SK-N-SH treated with all-trans-retinoic acid at 6 μM for 48 hours (cell line): Measurements from ENCODE around the gene MDH1B.

Experiments used
- ATAC-seq: fragments of 200-7000 bp; cut with Tn5 transposase; 3 replicates; pipeline ENCODE4 v1.9.1; 2020; ENCODE audit warnings: mild to moderate bottlenecking, moderate library complexity
- ARNTL ChIP-seq: fragments of 450-650 bp; formaldehyde crosslinking; IDR thresholded peaks from 2 replicates; pipeline ENCODE4 v1.5.0; 2020; ENCODE audit warnings: low read depth, mild to moderate bottlenecking, moderate library complexity, borderline replicate concordance
- BACH2 ChIP-seq: fragments of 250-450 bp; sonication (Bioruptor Pico); IDR thresholded peaks from 2 replicates; pipeline ENCODE4 v1.9.0; 2021; ENCODE audit warnings: mild to moderate bottlenecking, borderline replicate concordance
- CSDC2 ChIP-seq: fragments of 250-450 bp; sonication (Bioruptor Pico); IDR thresholded peaks from 2 replicates; pipeline ENCODE4 v1.5.0; 2020; ENCODE audit warnings: mild to moderate bottlenecking, moderate library complexity
- ESRRG ChIP-seq: fragments of 250-450 bp; sonication (Bioruptor Pico); IDR thresholded peaks from 2 replicates; pipeline ENCODE4 v1.6.1; 2021; ENCODE audit warnings: mild to moderate bottlenecking
- GLIS3 ChIP-seq: fragments of 250-450 bp; sonication (Bioruptor Pico); IDR thresholded peaks from 2 replicates; pipeline ENCODE4 v1.5.0; 2020; ENCODE audit warnings: mild to moderate bottlenecking, moderate library complexity
- ISL1 ChIP-seq: fragments of 250-450 bp; sonication (Bioruptor Pico); IDR thresholded peaks from 2 replicates; pipeline ENCODE4 v2.1.2; 2022; ENCODE audit warnings: mild to moderate bottlenecking, moderate library complexity
- OSR1 ChIP-seq: fragments of 250-450 bp; sonication (Bioruptor Pico); IDR thresholded peaks from 2 replicates; pipeline ENCODE4 v1.8.0; 2022; ENCODE audit warnings: moderate library complexity, mild to moderate bottlenecking, inconsistent platforms
- PPARA ChIP-seq: fragments of 250-450 bp; sonication (Bioruptor Pico); IDR thresholded peaks from 2 replicates; pipeline ENCODE4 v1.5.0; 2020; ENCODE audit warnings: mild to moderate bottlenecking, borderline replicate concordance
- RARB ChIP-seq: fragments of 250-450 bp; sonication (Bioruptor Pico); IDR thresholded peaks from 2 replicates; pipeline ENCODE4 v1.8.0; 2021; ENCODE audit warnings: mild to moderate bottlenecking, moderate library complexity
- SNAI2 ChIP-seq: fragments of 250-450 bp; sonication (Bioruptor Pico); IDR thresholded peaks from 2 replicates; pipeline ENCODE4 v1.5.0; 2020; ENCODE audit warnings: mild to moderate bottlenecking, moderate library complexity
- TCF4 ChIP-seq: fragments of 250-450 bp; sonication (Bioruptor Pico); IDR thresholded peaks from 2 replicates; pipeline ENCODE4 v1.8.0; 2021; ENCODE audit warnings: mild to moderate bottlenecking, moderate library complexity, borderline replicate concordance
- TOX ChIP-seq: fragments of 250-450 bp; sonication (Bioruptor Pico); IDR thresholded peaks from 2 replicates; pipeline ENCODE4 v1.8.0; 2021; ENCODE audit warnings: mild to moderate bottlenecking, moderate library complexity, borderline replicate concordance
- ZC3H10 ChIP-seq: fragments of 250-450 bp; sonication (Bioruptor Pico); IDR thresholded peaks from 2 replicates; pipeline ENCODE4 v1.5.1; 2021; ENCODE audit warnings: mild to moderate bottlenecking, moderate library complexity
- ZFP3 ChIP-seq: fragments of 250-450 bp; sonication (Bioruptor Pico); IDR thresholded peaks from 2 replicates; pipeline ENCODE4 v1.5.0; 2020; ENCODE audit warnings: mild to moderate bottlenecking, moderate library complexity
- ZFP30 ChIP-seq: fragments of 450-650 bp; formaldehyde crosslinking; IDR thresholded peaks from 2 replicates; pipeline ENCODE4 v1.5.0; 2022; ENCODE audit warnings: mild to moderate bottlenecking, moderate library complexity
- ZNF70 ChIP-seq: fragments of 450-650 bp; formaldehyde crosslinking; IDR thresholded peaks from 2 replicates; pipeline ENCODE4 v1.5.0; 2020; ENCODE audit warnings: mild to moderate bottlenecking, moderate library complexity
- ZNF8 ChIP-seq: fragments of 450-650 bp; formaldehyde crosslinking; IDR thresholded peaks from 2 replicates; pipeline ENCODE4 v1.5.0; 2020; ENCODE audit warnings: mild to moderate bottlenecking, moderate library complexity
- TF ChIP-seq, protein P1 (sequence below): fragments of 250-450 bp; sonication (Bioruptor Pico); IDR thresholded peaks from 2 replicates; pipeline ENCODE4 v1.8.0; 2021; ENCODE audit warnings: low read depth, mild to moderate bottlenecking, moderate library complexity, borderline replicate concordance
- TF ChIP-seq, protein P2 (sequence below): fragments of 250-450 bp; sonication (Bioruptor Pico); IDR thresholded peaks from 2 replicates; pipeline ENCODE4 v1.5.1; 2021; ENCODE audit warnings: mild to moderate bottlenecking, moderate library complexity
- TF ChIP-seq, protein P3 (sequence below): fragments of 250-450 bp; sonication (Bioruptor Pico); IDR thresholded peaks from 2 replicates; pipeline ENCODE4 v1.8.0; 2020; ENCODE audit warnings: mild to moderate bottlenecking, moderate library complexity, borderline replicate concordance
- TF ChIP-seq, protein P4 (sequence below): fragments of 250-450 bp; sonication (Bioruptor Pico); IDR thresholded peaks from 2 replicates; pipeline ENCODE4 v1.5.1; 2020; ENCODE audit warnings: low read depth, mild to moderate bottlenecking, moderate library complexity

Gene MDH1B

GRCh38 chr2:206708286-206708685, 56.8 kb downstream of the MDH1B start:
- ATAC-seq, result no peak
- no peak for TF ChIP-seq SNAI2 (CRISPR knock-in tag)
- no peak for TF ChIP-seq TCF4 (CRISPR knock-in tag)
- no peak for TF ChIP-seq ZFP30 (CRISPR knock-in tag)
- TF ChIP-seq ISL1, result no peak
- no peak for TF ChIP-seq ZNF8
- TF ChIP-seq, all 23 proteins: peak for 0

- ATAC-seq, result no peak
Observed at GRCh38 chr2:206707164-206707701, 57.9 kb downstream of the MDH1B start.

GRCh38 chr2:206701952-206702605, 63.0 kb downstream of the MDH1B start:
- TF ChIP-seq ZFP30 (CRISPR knock-in tag), result no peak
- TF ChIP-seq ESRRG, result no peak
- TF ChIP-seq, protein P1, sequence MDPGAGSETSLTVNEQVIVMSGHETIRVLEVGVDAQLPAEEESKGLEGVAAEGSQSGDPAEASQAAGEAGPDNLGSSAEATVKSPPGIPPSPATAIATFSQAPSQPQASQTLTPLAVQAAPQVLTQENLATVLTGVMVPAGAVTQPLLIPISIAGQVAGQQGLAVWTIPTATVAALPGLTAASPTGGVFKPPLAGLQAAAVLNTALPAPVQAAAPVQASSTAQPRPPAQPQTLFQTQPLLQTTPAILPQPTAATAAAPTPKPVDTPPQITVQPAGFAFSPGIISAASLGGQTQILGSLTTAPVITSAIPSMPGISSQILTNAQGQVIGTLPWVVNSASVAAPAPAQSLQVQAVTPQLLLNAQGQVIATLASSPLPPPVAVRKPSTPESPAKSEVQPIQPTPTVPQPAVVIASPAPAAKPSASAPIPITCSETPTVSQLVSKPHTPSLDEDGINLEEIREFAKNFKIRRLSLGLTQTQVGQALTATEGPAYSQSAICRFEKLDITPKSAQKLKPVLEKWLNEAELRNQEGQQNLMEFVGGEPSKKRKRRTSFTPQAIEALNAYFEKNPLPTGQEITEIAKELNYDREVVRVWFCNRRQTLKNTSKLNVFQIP (CRISPR knock-in tag), result no peak
- no peak for TF ChIP-seq TOX (CRISPR knock-in tag)
- no peak for TF ChIP-seq ZNF70
- TF ChIP-seq ZNF8, result no peak
- no peak for TF ChIP-seq OSR1 (CRISPR knock-in tag)
- TF ChIP-seq, protein P2, sequence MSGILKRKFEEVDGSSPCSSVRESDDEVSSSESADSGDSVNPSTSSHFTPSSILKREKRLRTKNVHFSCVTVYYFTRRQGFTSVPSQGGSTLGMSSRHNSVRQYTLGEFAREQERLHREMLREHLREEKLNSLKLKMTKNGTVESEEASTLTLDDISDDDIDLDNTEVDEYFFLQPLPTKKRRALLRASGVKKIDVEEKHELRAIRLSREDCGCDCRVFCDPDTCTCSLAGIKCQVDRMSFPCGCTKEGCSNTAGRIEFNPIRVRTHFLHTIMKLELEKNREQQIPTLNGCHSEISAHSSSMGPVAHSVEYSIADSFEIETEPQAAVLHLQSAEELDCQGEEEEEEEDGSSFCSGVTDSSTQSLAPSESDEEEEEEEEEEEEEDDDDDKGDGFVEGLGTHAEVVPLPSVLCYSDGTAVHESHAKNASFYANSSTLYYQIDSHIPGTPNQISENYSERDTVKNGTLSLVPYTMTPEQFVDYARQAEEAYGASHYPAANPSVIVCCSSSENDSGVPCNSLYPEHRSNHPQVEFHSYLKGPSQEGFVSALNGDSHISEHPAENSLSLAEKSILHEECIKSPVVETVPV (CRISPR knock-in tag), result no peak
- no peak for TF ChIP-seq PPARA
- TF ChIP-seq CSDC2 (CRISPR knock-in tag), result no peak
- TF ChIP-seq, protein P3, sequence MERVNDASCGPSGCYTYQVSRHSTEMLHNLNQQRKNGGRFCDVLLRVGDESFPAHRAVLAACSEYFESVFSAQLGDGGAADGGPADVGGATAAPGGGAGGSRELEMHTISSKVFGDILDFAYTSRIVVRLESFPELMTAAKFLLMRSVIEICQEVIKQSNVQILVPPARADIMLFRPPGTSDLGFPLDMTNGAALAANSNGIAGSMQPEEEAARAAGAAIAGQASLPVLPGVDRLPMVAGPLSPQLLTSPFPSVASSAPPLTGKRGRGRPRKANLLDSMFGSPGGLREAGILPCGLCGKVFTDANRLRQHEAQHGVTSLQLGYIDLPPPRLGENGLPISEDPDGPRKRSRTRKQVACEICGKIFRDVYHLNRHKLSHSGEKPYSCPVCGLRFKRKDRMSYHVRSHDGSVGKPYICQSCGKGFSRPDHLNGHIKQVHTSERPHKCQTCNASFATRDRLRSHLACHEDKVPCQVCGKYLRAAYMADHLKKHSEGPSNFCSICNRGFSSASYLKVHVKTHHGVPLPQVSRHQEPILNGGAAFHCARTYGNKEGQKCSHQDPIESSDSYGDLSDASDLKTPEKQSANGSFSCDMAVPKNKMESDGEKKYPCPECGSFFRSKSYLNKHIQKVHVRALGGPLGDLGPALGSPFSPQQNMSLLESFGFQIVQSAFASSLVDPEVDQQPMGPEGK (CRISPR knock-in tag), result no peak
- no peak for TF ChIP-seq BACH2 (CRISPR knock-in tag)
- TF ChIP-seq TCF4 (CRISPR knock-in tag), result no peak
- TF ChIP-seq ISL1, result no peak
- no peak for TF ChIP-seq GLIS3
- TF ChIP-seq, protein P4, sequence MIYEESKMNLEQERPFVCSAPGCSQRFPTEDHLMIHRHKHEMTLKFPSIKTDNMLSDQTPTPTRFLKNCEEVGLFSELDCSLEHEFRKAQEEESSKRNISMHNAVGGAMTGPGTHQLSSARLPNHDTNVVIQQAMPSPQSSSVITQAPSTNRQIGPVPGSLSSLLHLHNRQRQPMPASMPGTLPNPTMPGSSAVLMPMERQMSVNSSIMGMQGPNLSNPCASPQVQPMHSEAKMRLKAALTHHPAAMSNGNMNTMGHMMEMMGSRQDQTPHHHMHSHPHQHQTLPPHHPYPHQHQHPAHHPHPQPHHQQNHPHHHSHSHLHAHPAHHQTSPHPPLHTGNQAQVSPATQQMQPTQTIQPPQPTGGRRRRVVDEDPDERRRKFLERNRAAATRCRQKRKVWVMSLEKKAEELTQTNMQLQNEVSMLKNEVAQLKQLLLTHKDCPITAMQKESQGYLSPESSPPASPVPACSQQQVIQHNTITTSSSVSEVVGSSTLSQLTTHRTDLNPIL, result no peak
- TF ChIP-seq ARNTL (CRISPR knock-in tag), result no peak
- TF ChIP-seq SNAI2 (CRISPR knock-in tag), result no peak
- no peak for TF ChIP-seq ZFP3
- TF ChIP-seq ZC3H10 (CRISPR knock-in tag), result no peak
- ATAC-seq, result no peak

More at GRCh38 chr2:206707164-206707701, 57.9 kb downstream of the MDH1B start:
- no peak for TF ChIP-seq OSR1 (CRISPR knock-in tag)
- TF ChIP-seq, protein P4, result no peak
- no peak for TF ChIP-seq CSDC2 (CRISPR knock-in tag)
- TF ChIP-seq ZNF70, result no peak
- TF ChIP-seq, protein P1 (CRISPR knock-in tag), result no peak
- no peak for TF ChIP-seq ISL1
- TF ChIP-seq RARB, result no peak
